Superior temporal gyrus (tissue), 1 donor: ENCODE data around the gene MED12L.

Experiments
- DNase-seq: peaks from one replicate; pipeline ENCODE4 v3.0.0-alpha.2; 2016; ENCODE audit errors: extremely low spot score

MED12L gene

GRCh38 chr3:151419806-151420205 is 334.3 kb downstream of the MED12L start:
- no peak for DNase-seq

GRCh38 chr3:151421938-151422337 is 336.5 kb downstream of the MED12L start:
- DNase-seq, result no peak

DNA sequence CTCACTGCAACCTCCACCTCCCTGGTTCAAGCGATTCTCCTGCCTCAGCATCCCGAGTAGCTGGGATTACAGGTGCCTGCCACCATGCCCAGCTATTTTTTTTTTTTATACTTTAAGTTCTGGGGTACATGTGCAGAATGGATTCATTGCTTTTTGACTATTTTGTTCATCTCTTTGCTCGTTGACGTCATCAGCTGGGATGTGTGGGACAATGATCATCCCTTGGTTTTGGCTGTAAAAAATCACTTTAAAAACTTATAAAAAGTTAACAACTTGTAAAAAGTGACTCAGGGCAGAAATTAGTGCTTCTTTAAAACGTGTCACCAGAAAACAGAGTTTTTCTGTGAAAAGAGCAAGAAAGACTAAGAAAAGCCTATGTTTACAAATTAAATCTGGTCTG is 337.6 kb downstream of the MED12L start:
- DNase-seq, result no peak

GRCh38 chr3:151425627-151426340 is 340.3 kb downstream of the MED12L start:
- no peak for DNase-seq

DNA sequence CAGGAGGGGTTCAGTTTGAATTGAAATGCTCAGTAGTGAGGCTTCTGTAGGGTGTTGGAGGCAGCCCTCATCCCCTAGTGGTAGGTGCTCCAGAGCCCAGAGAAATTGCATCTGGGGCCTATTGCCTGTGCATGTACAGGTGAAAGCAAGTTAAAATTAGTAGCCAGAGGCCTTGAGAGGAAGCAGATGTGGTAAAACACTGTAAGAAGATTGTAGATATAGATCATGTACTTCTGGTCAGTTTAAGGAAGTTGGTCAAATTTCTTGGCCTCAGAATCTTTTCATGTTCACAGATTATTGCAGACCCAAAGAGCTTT is 340.8 kb downstream of the MED12L start:
- DNase-seq, result no peak

DNA sequence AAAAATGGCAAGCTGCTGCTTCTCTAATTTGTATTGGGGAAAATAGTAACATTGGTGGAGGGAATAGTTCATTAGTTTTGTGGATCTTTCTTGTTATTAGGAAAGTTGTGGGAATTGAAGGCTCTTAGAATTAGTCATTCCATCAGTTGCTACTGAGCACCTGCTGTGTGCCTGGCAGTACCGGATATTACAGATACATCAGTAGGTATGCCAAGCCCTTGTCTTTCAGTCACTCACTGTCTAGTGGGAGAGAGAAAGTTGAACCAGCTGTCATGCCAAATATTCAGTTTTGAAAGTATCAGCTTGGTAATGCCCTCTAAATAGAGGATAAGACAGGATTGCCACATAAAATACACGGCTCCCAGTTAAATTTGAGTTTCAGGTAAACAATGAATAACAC is 342.9 kb downstream of the MED12L start:
- DNase-seq, result no peak

DNA sequence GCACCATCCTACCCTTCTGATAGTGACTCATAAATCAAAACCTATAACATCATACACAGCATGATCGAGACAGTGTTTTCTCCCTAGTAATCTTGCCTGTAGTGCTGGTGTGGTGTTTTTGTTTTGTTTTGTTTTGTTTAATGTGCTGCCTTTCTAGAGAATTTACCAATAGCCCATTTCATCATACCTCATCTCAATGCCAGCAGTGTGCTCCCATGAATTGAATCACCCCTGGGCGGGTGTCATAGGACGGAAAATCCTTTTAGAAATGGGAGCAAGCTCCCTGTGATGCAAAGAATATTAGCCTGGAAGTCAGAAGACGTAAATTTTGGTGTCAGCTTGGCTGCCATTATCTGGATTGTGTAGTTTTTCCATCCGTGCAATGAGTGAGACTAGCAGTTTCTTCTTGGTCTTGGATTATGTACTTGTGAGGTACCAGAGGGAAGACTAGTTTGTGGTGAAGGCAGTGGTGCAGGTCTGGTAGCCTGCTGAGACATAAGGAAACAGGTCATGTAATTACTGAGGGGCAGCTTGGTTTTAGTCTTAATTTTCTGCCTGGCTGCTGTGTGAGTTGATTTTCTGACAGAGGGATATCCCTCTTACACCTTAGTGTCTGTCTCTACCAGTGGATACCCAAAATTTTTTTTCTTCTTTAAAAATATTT is 345.5 kb downstream of the MED12L start:
- DNase-seq, result no peak

- DNase-seq, result no peak
Observed at GRCh38 chr3:151431940-151432339, 346.5 kb downstream of the MED12L start.

GRCh38 chr3:151432616-151433372 is 347.3 kb downstream of the MED12L start:
- no peak for DNase-seq

DNA sequence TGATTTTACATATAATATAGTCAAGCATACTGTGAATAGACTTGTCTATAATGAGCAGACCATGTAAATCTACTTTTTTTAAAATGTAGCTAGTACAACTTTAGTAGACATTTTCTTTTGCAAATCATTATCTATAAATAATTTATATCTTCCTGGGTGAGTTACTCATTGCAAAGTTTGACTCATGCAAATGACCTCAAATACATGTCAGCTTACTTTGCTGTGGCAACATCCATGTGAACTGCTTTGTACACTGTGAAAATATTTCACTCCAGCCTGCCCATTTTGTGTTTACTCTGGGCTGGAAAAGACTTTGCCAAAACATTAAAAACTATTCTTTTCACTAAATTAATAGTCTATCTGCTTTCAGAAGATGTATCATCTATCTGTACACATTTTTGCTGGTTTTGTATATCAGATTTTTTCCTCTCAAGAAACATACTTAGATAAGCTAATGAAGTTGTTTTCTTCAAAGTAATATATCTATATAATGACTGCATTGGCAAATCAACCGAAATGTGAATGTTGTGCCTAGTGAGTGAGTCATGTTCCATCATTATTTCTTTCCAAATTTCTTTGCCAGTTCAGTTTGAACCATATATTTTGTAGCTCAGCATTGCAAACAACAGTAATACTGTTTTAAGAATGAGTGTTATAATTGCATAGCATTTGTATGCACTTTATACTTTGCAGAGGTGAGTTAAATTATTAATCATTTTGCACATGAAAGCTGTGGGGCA is 348.9 kb downstream of the MED12L start:
- DNase-seq, result no peak

GRCh38 chr3:151436675-151437446 is 351.4 kb downstream of the MED12L start:
- DNase-seq, result no peak

DNA sequence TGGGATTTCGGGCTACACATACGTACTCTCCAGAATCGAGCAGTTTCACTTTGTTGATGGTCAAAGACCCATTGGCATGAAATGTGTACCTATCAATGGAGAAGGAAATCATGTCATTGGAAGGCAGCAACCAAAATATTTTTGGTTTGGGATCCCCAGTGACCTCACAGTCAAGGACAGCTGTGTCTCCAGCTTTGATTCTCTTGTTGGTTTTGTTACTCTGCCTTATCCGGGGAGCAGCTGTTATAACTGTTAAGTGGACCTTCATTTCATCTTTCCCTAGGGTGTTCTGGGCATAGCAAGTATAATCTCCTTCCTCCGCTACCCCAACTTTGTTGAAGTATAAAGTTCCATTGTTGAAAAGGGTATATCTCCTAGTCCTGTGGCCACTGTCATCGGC is 352.4 kb downstream of the MED12L start:
- no peak for DNase-seq

GRCh38 chr3:151439652-151440125 is 354.2 kb downstream of the MED12L start:
- peak; percentile 93 for DNase-seq

DNA sequence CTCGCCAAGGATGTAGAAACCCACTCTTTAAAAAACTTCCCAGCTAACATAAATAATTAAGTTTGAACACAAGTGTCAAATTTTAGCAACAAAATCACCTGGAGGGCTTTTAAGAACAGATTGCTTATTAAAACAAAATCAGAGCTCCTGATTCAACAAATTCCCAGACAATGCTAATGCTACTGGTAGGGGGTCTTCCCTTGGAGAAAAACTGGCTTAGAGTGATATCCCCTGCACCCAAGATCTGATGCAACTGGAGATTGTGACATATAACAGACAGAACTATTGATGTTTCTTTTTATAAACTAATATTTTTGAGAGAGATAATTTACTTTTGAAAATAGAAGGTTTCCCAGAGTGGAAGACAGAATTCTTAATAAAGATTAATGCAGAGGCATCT is 355.5 kb downstream of the MED12L start:
- no peak for DNase-seq

DNA sequence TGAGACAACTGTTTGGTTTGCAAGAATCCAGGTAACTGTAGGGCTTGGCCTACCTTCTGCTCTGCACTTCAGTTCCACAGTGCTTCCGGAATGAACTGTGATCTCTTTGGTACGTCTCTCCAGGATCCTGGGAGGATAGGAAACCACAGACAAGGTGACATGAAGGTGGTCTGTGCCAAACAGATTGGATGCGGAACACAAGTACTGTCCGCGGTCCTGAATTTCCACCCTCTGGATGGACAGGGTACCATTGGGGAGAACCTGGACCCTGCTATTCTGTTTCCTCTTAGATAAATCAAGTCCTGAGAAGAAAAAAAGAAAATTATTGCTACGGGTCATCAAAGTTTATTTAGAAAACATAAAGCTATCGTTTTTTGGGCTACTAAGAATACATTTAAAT is 358.1 kb downstream of the MED12L start:
- no peak for DNase-seq

GRCh38 chr3:151445273-151446001 is 360.0 kb downstream of the MED12L start:
- no peak for DNase-seq

DNA sequence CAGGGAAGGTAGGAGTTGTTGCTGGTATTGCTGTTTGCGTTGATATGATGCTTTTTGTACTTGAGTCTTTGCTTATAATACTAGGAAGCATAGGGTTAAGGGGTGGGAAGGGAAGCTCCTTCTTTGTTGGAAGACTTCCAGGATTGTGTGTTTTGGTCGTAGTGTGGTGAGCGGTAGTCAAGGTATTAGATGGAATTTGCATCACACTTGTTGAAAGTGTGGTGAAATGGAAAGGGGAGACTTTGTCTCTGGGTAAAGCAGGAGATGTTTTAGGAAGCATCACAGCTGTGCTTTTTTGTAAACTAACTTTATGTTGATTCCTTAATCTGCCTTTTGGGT is 360.5 kb downstream of the MED12L start:
- no peak for DNase-seq

GRCh38 chr3:151452368-151452767 is 366.9 kb downstream of the MED12L start:
- no peak for DNase-seq

DNA sequence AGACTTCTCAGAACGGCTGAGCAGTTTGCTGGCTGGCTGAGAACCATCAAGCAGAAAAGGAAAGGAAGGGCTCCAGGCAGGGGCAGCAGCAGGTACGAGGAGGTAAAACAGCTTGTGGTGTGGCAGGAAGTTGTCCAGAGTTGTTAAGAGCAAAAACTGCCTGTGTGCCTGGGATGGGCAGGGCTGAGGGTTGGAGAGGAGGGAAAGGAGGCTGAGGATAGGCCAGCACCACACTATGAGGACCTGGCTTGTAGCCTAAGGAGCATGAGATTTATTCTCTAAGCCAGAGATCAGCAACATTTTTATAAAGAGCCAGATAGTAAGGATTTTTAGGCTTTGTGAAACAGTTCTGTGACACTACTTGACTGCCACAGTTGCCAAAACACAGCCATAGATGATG is 367.4 kb downstream of the MED12L start:
- no peak for DNase-seq

DNA sequence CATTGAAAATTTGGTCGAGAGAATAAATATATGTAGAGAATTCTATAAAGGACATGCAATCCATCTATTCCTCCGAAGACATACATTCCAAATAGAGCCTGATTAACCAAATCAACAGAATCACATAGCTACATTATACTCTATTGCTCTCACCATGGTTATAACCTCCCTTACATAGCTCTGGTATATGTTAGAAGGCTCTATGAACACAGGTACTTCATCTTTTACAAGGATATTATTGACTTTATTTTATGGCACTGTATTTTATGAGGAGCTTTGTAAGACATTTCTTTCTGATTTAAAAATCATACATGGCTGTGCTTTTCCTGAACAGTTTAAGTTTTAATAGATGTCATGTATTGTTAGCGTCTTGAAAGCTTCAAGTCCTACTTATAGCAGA is 370.6 kb downstream of the MED12L start:
- DNase-seq, result no peak

- no peak for DNase-seq
Observed at GRCh38 chr3:151459358-151459757, 373.9 kb downstream of the MED12L start.
